Activated CD8-positive, alpha-beta memory T cell treated with anti-CD3 and anti-CD28 coated beads, Interleukin-2, amount 50 U/mL, for 1 hour (primary cell): Measurements from ENCODE around the gene BDH2.

ENCODE experiments used
- DNase-seq: peaks from one replicate; pipeline ENCODE4 v3.0.0-alpha.2; 2020; ENCODE audit errors: extremely low read depth

BDH2 gene

GRCh38 chr4:103085555-103086196 is 14.0 kb downstream of the BDH2 start:
- no peak for DNase-seq

- DNase-seq: no peak
Observed at GRCh38 chr4:103079621-103080020, 20.0 kb downstream of the BDH2 start.

GRCh38 chr4:103076747-103077347 is 22.8 kb downstream of the BDH2 start, which contains the start of gene SLC9B2:
Gene SLC9B2 (minus strand): TSS chr4:103076761. CDS start chr4:103067550, 9,211 bp downstream.
- DNase-seq: no peak

GRCh38 chr4:103075894-103076746 is 23.5 kb downstream of the BDH2 start:
- DNase-seq: peak; percentile 29

GRCh38 chr4:103075435-103075893 is 24.2 kb downstream of the BDH2 start:
- DNase-seq: no peak

- no peak for DNase-seq
Observed at GRCh38 chr4:103074744-103075434, 24.7 kb downstream of the BDH2 start.

- DNase-seq: no peak
Observed at GRCh38 chr4:103073792-103074438, 25.7 kb downstream of the BDH2 start.

- no peak for DNase-seq
Observed at GRCh38 chr4:103067841-103068547, 31.6 kb downstream of the BDH2 start.

- DNase-seq: no peak
Observed at GRCh38 chr4:103060453-103061148, 39.0 kb downstream of the BDH2 start.

GRCh38 chr4:103054030-103054429 is 45.6 kb downstream of the BDH2 start:
- DNase-seq: no peak

- DNase-seq: no peak
Observed at GRCh38 chr4:103052779-103053178, 46.9 kb downstream of the BDH2 start.

GRCh38 chr4:103052145-103052544 is 47.5 kb downstream of the BDH2 start:
- no peak for DNase-seq

- DNase-seq: no peak
Observed at GRCh38 chr4:103050736-103051436, 48.7 kb downstream of the BDH2 start.

- peak; percentile 4 for DNase-seq
Observed at GRCh38 chr4:103046416-103047290, 53.0 kb downstream of the BDH2 start.

- no peak for DNase-seq
Observed at GRCh38 chr4:103044183-103044582, 55.5 kb downstream of the BDH2 start.

GRCh38 chr4:103036169-103036568 is 63.5 kb downstream of the BDH2 start:
- DNase-seq: no peak

- DNase-seq: no peak
Observed at GRCh38 chr4:103032574-103032973, 67.1 kb downstream of the BDH2 start.

- no peak for DNase-seq
Observed at GRCh38 chr4:103030791-103031190, 68.8 kb downstream of the BDH2 start.

GRCh38 chr4:103029300-103029699 is 70.3 kb downstream of the BDH2 start:
- no peak for DNase-seq
